Measurements from ENCODE around the gene STON2.

STON2 gene

GRCh38 chr14:81313200-81313599 lies 86.9 kb downstream of the STON2 start:
- no peak for DNase-seq
- no peaks in the 10 kb centered on the region; the same call in none of the 2 replicates for H3K36me3 ChIP-seq
- no peak overlapping the region for H3K27ac ChIP-seq
- no peaks in the 10 kb centered on the region for H3K9me3 ChIP-seq (ENCODE audit: severe bottlenecking)
- H3K4me3 ChIP-seq (ENCODE audit: low read depth, low read length): no peak overlapping the region
- TF ChIP-seq, protein P1, sequence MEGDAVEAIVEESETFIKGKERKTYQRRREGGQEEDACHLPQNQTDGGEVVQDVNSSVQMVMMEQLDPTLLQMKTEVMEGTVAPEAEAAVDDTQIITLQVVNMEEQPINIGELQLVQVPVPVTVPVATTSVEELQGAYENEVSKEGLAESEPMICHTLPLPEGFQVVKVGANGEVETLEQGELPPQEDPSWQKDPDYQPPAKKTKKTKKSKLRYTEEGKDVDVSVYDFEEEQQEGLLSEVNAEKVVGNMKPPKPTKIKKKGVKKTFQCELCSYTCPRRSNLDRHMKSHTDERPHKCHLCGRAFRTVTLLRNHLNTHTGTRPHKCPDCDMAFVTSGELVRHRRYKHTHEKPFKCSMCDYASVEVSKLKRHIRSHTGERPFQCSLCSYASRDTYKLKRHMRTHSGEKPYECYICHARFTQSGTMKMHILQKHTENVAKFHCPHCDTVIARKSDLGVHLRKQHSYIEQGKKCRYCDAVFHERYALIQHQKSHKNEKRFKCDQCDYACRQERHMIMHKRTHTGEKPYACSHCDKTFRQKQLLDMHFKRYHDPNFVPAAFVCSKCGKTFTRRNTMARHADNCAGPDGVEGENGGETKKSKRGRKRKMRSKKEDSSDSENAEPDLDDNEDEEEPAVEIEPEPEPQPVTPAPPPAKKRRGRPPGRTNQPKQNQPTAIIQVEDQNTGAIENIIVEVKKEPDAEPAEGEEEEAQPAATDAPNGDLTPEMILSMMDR (IDR thresholded peaks at IDR 0.05; ENCODE audit: low read depth, low read length): no peak
- no peaks in the 10 kb centered on the region for H3K27me3 ChIP-seq (ENCODE audit: insufficient read depth, low read depth, severe bottlenecking)

DNA sequence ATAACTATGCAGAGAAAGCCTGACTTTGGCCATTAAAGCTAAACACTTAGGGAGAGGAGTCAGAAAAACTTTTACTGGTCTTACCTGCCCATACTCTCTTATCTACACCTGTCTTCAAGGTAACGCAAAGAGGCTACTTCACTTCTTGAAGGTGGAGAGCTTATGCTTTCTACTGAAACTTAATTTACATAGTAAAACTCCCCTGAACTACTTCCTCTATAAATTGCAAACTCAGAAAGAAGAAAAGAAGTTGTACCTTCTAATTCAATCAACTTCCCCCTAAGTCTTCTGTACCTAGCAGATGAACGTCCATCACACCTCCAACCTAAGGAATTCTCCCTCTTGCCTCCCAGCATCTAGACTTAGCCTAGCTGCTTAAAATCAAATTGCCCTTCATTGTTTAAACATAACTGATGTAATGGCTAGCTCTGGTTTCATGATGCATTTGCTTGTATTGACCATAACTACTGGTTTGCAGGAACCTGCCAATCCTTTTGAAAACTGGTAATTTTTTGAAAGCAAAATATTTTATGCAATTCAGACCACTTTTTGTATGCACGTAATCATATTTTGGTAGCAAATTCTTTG lies 87.7 kb downstream of the STON2 start:
- DNase-seq: no peak
- H3K27ac ChIP-seq: no peak overlapping the region
- H3K4me3 ChIP-seq (ENCODE audit: low read depth, low read length): no peak overlapping the region
- TF ChIP-seq, protein P1 (IDR thresholded peaks at IDR 0.05; ENCODE audit: low read depth, low read length): no peak
- H3K9me3 ChIP-seq (ENCODE audit: severe bottlenecking): no peaks in the 10 kb centered on the region
- no peaks in the 10 kb centered on the region for H3K27me3 ChIP-seq (ENCODE audit: insufficient read depth, low read depth, severe bottlenecking)
- no peaks in the 10 kb centered on the region; the same call in 1 of the 2 replicates for H3K36me3 ChIP-seq

DNA sequence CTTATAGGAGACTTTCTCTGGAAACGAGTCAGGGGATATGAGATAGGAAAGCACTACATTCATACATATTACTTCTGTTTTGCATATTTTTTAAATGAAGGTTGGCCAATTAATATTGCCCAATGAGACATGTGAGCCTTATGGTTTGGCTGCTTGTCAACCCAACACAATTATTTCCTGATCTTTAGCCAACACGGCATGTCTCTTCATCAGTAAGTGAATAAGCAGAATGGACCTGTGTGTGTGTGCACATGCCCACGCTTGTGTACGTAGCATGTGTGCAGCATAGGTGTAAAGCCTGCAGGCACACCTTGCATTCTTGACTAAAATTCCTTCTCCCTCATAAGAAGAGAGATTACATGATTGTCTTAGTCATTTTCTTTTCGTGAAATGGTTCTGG lies 88.3 kb downstream of the STON2 start:
- H3K36me3 ChIP-seq: no peaks in the 10 kb centered on the region
- no peaks in the 10 kb centered on the region for H3K9me3 ChIP-seq (ENCODE audit: severe bottlenecking)
- no peak overlapping the region for H3K27ac ChIP-seq
- no peak overlapping the region for H3K4me3 ChIP-seq (ENCODE audit: low read depth, low read length)
- TF ChIP-seq, protein P1 (IDR thresholded peaks at IDR 0.05; ENCODE audit: low read depth, low read length): no peak
- no peak for DNase-seq
- H3K27me3 ChIP-seq (ENCODE audit: insufficient read depth, low read depth, severe bottlenecking): no peaks in the 10 kb centered on the region

- no peak overlapping the region for H3K27ac ChIP-seq
- no peaks in the 10 kb centered on the region for H3K36me3 ChIP-seq
- H3K27me3 ChIP-seq (ENCODE audit: insufficient read depth, low read depth, severe bottlenecking): no peaks in the 10 kb centered on the region
- H3K4me3 ChIP-seq (ENCODE audit: low read depth, low read length): no peak overlapping the region
- DNase-seq: no peak
- TF ChIP-seq, protein P1 (IDR thresholded peaks at IDR 0.05; ENCODE audit: low read depth, low read length): no peak
- H3K9me3 ChIP-seq (ENCODE audit: severe bottlenecking): no peaks in the 10 kb centered on the region
Measured at GRCh38 chr14:81311141-81311540, 89.0 kb downstream of the STON2 start.

- Histone ChIP-seq H3K27me3 (ENCODE audit: insufficient read depth, low read depth, severe bottlenecking) (no peaks in the 10 kb centered on the region), H3K9me3 (ENCODE audit: severe bottlenecking) (no peaks in the 10 kb centered on the region), H3K36me3 (no peaks in the 10 kb centered on the region), H3K27ac (no peak overlapping the region), H3K4me3 (ENCODE audit: low read depth, low read length) (no peak overlapping the region)
- DNase-seq: no peak
- TF ChIP-seq, protein P1 (IDR thresholded peaks at IDR 0.05; ENCODE audit: low read depth, low read length): no peak
Measured at GRCh38 chr14:81310606-81311005, 89.5 kb downstream of the STON2 start.

GRCh38 chr14:81309511-81309910 lies 90.6 kb downstream of the STON2 start:
- H3K27ac ChIP-seq: no peak overlapping the region
- no peaks in the 10 kb centered on the region for H3K9me3 ChIP-seq (ENCODE audit: severe bottlenecking)
- TF ChIP-seq, protein P1 (IDR thresholded peaks at IDR 0.05; ENCODE audit: low read depth, low read length): no peak
- no peak overlapping the region for H3K4me3 ChIP-seq (ENCODE audit: low read depth, low read length)
- DNase-seq: no peak
- H3K36me3 ChIP-seq: peaks cover 8% of the 10 kb centered on the region
- no peaks in the 10 kb centered on the region for H3K27me3 ChIP-seq (ENCODE audit: insufficient read depth, low read depth, severe bottlenecking)
